A673 (cell line): ENCODE data around the gene IMMP2L. TPM values are rescaled to one million over a fixed set of nuclear protein-coding genes. Genes with fewer than 3 reads are reported as not detected.

Experiments
- BruUV-seq: library from RNA; stranded (reverse); fragments of 400-500 nt; replicated peaks from 2 replicates; lab custom pipeline; 2021; lab: Mats Ljungman, UMichigan
- CTCF ChIA-PET: fragments of 300-600 bp; sonication (Branson Sonifier 250); formaldehyde crosslinking; loops from one replicate; lab custom pipeline; 2022; ENCODE audit warnings: antibody characterized with exemption; lab: Charles Lee
- POLR2A ChIA-PET: fragments of 300-600 bp; sonication (Branson Sonifier 250); formaldehyde crosslinking; loops from one replicate; lab custom pipeline; 2022; ENCODE audit warnings: antibody characterized with exemption; ENCODE audit not compliant: low non-redundant PET; lab: Charles Lee
- DNase-seq: peaks from one replicate; pipeline ENCODE4 v3.0.0-alpha.2; 2015; ENCODE audit warnings: low spot score
- H3K27ac ChIP-seq: fragments of 200-600 bp; sonication (generic); 2 replicates; pipeline ENCODE4 v1.5.1; 2016; ENCODE audit warnings: mixed run types, low read depth, mild to moderate bottlenecking, mixed read lengths, antibody characterized with exemption, low read length; ENCODE audit not compliant: poor library complexity, severe bottlenecking
- H3K27me3 ChIP-seq: fragments of 200-600 bp; sonication (generic); replicated peaks from 2 replicates; pipeline ENCODE4 v1.6.1; 2017; ENCODE audit warnings: mixed run types, low read depth, mild to moderate bottlenecking, mixed read lengths, antibody characterized with exemption, low read length; ENCODE audit not compliant: insufficient read depth, poor library complexity
- H3K36me3 ChIP-seq: fragments of 200-600 bp; sonication (generic); 2 replicates; pipeline ENCODE4 v1.6.1; 2016; ENCODE audit warnings: mixed run types, mild to moderate bottlenecking, mixed read lengths, antibody characterized with exemption, low read length; ENCODE audit not compliant: insufficient read depth, poor library complexity, severe bottlenecking
- H3K4me1 ChIP-seq: fragments of 200-600 bp; sonication (generic); 2 replicates; pipeline ENCODE4 v1.6.1; 2017; ENCODE audit warnings: mixed run types, mild to moderate bottlenecking, mixed read lengths, antibody characterized with exemption, low read length; ENCODE audit not compliant: insufficient read depth, poor library complexity, severe bottlenecking
- H3K4me3 ChIP-seq: fragments of 200-600 bp; sonication (generic); 2 replicates; pipeline ENCODE4 v1.5.1; 2016; ENCODE audit warnings: low read depth, mixed run types, mild to moderate bottlenecking, mixed read lengths, low read length; ENCODE audit not compliant: poor library complexity, severe bottlenecking
- H3K9me3 ChIP-seq: fragments of 200-600 bp; sonication (generic); 2 replicates; pipeline ENCODE4 v1.6.1; 2016; ENCODE audit warnings: mixed run types, low read depth, mild to moderate bottlenecking, mixed read lengths, antibody characterized with exemption, low read length; ENCODE audit not compliant: poor library complexity, severe bottlenecking
- CTCF ChIP-seq: fragments of 300-800, 200-600 bp; sonication (generic); conservative IDR thresholded peaks from 2 replicates; pipeline ENCODE4 v1.5.1; 2017; ENCODE audit warnings: low read depth, mild to moderate bottlenecking, antibody characterized with exemption, low read length, moderate library complexity, mixed read lengths
- EZH2 ChIP-seq: fragments of 200-600 bp; sonication (generic); IDR thresholded peaks from 2 replicates; pipeline ENCODE4 v1.6.1; 2017; ENCODE audit warnings: borderline replicate concordance, low read depth, mild to moderate bottlenecking, mixed read lengths, antibody characterized with exemption, low read length; ENCODE audit not compliant: poor library complexity, severe bottlenecking
- intact Hi-C: fragments of 100-400 bp; cut with micrococcal nuclease; formaldehyde crosslinking; loops from one replicate; pipeline ENCODE4 v1.10.0; 2022; ENCODE audit not compliant: unreplicated experiment
- total RNA-seq: library from RNA; stranded (reverse); gene quantifications from 2 replicates; pipeline ENCODE4 v1.2.3, GENCODE V29; 2021

The IMMP2L gene
- total RNA-seq, 1 experiment from 2014 or later = 10.0 TPM

DNA sequence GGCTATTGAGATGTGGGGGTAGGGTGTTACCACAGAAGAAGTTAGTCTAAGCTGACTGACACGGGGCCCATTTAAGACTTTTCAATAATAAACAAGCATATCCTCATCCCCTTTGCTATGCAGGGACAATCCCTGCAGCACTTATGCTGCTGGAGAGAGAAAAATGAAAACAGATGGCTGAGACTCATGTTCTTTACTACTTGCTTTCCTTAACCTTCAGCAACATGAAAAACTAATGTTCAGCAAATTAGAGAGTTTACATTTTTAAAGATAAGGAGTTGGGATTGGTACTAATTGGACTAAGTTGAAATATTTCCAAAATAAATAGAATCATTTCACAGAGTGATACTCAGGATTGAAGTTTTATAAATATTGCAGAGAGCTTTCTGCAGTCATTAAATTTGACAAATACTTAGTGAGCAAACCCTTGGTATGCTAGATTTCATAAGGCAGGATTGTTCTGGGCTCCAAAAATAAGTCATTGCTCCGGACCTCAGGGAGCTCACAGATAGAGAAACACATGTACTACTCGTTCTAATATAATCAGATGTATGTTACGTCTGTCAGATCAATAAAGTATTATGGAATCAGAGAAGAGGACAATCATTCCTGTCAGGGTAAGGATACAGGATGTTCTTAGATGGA, 618.5 kb downstream of the IMMP2L start:
- intact Hi-C loops = no loop called here
- CTCF ChIA-PET = no interaction called here
- DNase-seq = peak; percentile 24
- H3K27ac ChIP-seq = no peak overlapping the region
- peaks cover 32% of the 10 kb centered on the region for H3K4me1 ChIP-seq
- H3K4me3 ChIP-seq = no peak overlapping the region
- H3K9me3 ChIP-seq = no peaks in the 10 kb centered on the region
- TF ChIP-seq EZH2 (no peak), CTCF (no peak)
- no peaks in the 10 kb centered on the region for H3K27me3 ChIP-seq
- no peaks in the 10 kb centered on the region for H3K36me3 ChIP-seq
- POLR2A ChIA-PET = no interaction called here
- BruUV-seq = no TSS peak

DNA sequence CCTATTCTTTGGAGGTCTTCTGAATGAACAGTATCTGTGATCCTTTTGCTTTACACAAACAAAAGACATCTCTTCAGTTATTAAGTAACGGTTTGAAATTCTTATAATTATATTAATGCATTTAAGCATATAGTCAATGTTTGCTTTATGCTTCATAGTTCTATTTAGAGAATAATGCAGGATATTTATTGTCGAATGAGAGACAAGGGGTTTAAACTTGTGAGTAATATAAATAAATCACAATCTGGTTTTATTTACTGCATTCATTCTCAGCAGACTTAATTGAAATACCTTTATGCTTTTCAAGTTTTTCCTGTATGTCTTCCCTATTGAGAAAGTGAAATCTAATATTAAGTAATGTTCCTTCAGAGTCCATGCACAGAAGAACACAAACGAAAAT, 620.9 kb downstream of the IMMP2L start:
- H3K27me3 ChIP-seq = no peaks in the 10 kb centered on the region
- intact Hi-C loops = no loop called here
- H3K4me3 ChIP-seq = no peak overlapping the region
- no peaks in the 10 kb centered on the region for H3K36me3 ChIP-seq
- peaks cover 28% of the 10 kb centered on the region for H3K4me1 ChIP-seq
- H3K27ac ChIP-seq = no peak overlapping the region
- TF ChIP-seq CTCF (no peak), EZH2 (no peak)
- H3K9me3 ChIP-seq = no peaks in the 10 kb centered on the region
- ChIA-PET POLR2A (no interaction called here), CTCF (no interaction called here)
- BruUV-seq = no TSS peak
- DNase-seq = no peak

GRCh38 chr7:110940756-110941155, 621.5 kb downstream of the IMMP2L start:
- DNase-seq = no peak
- no TSS peak for BruUV-seq
- ChIA-PET POLR2A (no interaction called here), CTCF (no interaction called here)
- no peak overlapping the region for H3K27ac ChIP-seq
- peaks cover 24% of the 10 kb centered on the region for H3K4me1 ChIP-seq
- no peaks in the 10 kb centered on the region for H3K27me3 ChIP-seq
- intact Hi-C loops = no loop called here
- H3K9me3 ChIP-seq = no peaks in the 10 kb centered on the region
- TF ChIP-seq EZH2 = no peak
- TF ChIP-seq CTCF = no peak
- no peaks in the 10 kb centered on the region for H3K36me3 ChIP-seq
- H3K4me3 ChIP-seq = no peak overlapping the region
